Testis (tissue), 2 donors: Measurements from ENCODE around the gene ANKH.

Experiments
- POLR2A ChIP-seq: fragments of 450-650 bp; IDR thresholded peaks from one replicate; pipeline ENCODE4 v1.6.1; 2017; ENCODE audit warnings: antibody characterized with exemption, mild to moderate bottlenecking, moderate library complexity
- TF ChIP-seq, protein P1 (sequence below), 3 experiments: fragments of 450-650 bp in 2 of 3; fragments of 200-600 bp in 1 of 3; sonication (generic) in 1 of 3; IDR thresholded peaks; one replicate each; pipeline ENCODE4 v1.5.1; 2016 to 2019; ENCODE audit warnings: antibody characterized with exemption in 3 of 3, mild to moderate bottlenecking in 2 of 3, moderate library complexity in 1 of 3

DNA sequence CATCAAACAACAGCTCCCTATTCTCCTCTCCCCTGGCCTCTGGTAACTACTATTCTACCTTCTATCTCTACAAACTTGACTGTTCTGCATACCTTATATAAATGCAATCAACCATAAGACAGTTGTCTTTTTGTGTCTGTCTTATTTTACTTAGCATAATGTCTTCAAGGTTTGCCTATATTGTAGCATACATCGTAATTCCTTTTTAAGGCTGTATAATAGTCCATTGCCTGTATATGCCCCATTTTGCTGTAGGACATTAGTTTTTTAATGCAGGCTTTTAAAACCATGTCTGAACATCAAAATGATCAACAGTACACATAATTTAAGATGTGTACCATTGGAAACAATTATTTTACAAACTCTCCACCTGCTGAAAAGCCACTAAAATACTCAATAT is 12.4 kb downstream of the ANKH start:
- no peak for TF ChIP-seq POLR2A
- TF ChIP-seq, protein P1, sequence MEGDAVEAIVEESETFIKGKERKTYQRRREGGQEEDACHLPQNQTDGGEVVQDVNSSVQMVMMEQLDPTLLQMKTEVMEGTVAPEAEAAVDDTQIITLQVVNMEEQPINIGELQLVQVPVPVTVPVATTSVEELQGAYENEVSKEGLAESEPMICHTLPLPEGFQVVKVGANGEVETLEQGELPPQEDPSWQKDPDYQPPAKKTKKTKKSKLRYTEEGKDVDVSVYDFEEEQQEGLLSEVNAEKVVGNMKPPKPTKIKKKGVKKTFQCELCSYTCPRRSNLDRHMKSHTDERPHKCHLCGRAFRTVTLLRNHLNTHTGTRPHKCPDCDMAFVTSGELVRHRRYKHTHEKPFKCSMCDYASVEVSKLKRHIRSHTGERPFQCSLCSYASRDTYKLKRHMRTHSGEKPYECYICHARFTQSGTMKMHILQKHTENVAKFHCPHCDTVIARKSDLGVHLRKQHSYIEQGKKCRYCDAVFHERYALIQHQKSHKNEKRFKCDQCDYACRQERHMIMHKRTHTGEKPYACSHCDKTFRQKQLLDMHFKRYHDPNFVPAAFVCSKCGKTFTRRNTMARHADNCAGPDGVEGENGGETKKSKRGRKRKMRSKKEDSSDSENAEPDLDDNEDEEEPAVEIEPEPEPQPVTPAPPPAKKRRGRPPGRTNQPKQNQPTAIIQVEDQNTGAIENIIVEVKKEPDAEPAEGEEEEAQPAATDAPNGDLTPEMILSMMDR (IDR thresholded peaks at IDR 0.05): no peak
